GM12865 (cell line): Measurements from ENCODE around the gene BABAM2.

Experiments
- DNase-seq: peaks from one replicate; pipeline ENCODE4 v3.0.0; 2010; ENCODE audit warnings: low read depth
- H3K4me3 ChIP-seq: 2 replicates; pipeline ENCODE4 v1.5.1; 2011; ENCODE audit warnings: mild to moderate bottlenecking, low read depth, low read length, control low read depth
- TF ChIP-seq, protein P1 (sequence below): IDR thresholded peaks from 2 replicates; pipeline ENCODE4 v1.5.1; 2011; ENCODE audit warnings: low read length, control low read depth, low read depth, inconsistent platforms; ENCODE audit not compliant: insufficient read depth; ENCODE audit errors: missing control alignments

The BABAM2 gene

DNA sequence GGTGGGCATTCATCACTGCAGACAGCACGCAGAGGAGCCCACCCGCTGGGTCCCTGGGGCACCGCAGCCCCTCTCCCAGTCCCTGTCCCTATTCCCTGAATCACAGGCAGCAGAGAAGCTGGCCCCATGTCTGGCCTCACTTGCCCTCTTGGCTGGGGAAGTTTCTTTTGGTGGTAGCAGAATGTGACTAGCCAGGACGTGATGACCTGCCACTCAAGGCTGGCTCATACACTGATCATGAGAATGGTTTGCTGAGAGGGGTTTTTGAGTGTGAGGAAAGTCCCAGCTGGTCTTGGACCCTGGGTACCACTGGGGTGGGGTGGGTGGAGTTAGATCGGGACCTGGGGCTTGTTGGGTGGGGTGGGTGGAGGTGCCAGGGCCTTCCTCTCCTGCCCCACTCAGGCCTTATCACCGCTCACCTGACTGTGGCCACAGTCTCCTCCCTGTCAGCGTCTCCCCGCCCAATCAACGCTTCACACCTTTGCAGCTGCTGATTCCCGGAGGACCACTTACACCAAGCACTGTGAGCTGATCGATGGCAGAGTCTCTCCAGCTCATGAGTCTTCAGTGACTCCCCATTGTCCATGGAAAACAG, 473.3 kb downstream of the BABAM2 start:
- TF ChIP-seq, protein P1, sequence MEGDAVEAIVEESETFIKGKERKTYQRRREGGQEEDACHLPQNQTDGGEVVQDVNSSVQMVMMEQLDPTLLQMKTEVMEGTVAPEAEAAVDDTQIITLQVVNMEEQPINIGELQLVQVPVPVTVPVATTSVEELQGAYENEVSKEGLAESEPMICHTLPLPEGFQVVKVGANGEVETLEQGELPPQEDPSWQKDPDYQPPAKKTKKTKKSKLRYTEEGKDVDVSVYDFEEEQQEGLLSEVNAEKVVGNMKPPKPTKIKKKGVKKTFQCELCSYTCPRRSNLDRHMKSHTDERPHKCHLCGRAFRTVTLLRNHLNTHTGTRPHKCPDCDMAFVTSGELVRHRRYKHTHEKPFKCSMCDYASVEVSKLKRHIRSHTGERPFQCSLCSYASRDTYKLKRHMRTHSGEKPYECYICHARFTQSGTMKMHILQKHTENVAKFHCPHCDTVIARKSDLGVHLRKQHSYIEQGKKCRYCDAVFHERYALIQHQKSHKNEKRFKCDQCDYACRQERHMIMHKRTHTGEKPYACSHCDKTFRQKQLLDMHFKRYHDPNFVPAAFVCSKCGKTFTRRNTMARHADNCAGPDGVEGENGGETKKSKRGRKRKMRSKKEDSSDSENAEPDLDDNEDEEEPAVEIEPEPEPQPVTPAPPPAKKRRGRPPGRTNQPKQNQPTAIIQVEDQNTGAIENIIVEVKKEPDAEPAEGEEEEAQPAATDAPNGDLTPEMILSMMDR, result no peak
- no peak for DNase-seq
- H3K4me3 ChIP-seq, result no peak overlapping the region

DNA sequence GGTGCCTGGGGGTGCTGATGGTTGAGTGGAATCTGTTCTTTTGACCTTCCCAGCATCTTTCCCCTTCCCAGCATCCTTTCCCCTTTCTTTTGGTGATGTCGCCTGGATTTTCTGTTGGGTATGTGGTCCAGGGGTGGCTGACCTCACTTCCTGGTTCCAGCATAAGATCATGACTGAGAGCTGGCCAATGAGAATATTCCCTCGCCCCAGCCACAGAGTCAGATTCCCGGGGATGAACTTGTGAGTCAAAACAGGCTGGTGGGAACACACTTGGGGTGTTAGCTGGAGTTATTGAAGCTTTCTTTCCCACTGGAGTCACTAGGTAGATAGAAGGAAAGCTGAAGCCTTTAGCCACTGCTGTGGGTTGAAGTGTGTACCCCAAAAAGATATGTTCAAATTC, 474.1 kb downstream of the BABAM2 start:
- TF ChIP-seq, protein P1, result no peak
- no peak overlapping the region for H3K4me3 ChIP-seq
- no peak for DNase-seq

DNA sequence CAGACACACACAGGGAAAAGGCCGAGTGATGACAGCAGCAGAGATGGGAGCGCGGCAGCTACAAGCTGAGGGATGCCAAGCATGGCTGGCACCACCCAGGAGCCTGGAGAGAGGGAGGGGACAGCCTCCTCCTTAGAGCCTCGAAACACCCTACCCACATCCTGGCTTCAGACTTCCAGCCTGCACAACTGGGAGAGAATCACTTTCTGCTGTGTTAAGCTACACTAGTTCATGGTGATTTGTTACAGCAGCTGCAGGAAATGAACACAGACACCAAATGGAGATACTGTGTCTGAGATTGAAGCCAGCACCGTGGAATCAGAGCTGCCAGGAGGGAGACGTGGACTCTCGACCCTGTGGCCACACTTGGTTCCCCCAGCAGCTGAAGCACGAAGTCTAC, 474.6 kb downstream of the BABAM2 start:
- H3K4me3 ChIP-seq, result no peak overlapping the region
- TF ChIP-seq, protein P1, result no peak
- DNase-seq, result no peak

DNA sequence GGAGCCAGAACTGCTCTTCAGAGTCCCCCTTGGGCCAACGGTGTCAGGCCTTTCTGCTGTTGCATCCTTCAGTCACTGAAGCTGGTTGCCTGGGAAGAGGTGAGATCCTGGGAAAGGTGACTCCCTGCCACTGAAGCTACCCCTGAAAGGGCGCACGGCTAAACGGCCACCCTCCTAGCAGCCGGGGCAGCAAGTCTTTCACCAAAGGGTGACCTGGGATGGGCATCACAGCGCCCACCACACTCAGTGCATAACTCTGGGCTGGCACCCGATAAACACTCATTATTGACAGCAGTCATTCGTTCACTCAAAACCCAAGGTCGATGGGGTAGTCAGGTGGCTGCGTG, 475.6 kb downstream of the BABAM2 start:
- no peak overlapping the region for H3K4me3 ChIP-seq
- DNase-seq, result no peak
- TF ChIP-seq, protein P1, result no peak

DNA sequence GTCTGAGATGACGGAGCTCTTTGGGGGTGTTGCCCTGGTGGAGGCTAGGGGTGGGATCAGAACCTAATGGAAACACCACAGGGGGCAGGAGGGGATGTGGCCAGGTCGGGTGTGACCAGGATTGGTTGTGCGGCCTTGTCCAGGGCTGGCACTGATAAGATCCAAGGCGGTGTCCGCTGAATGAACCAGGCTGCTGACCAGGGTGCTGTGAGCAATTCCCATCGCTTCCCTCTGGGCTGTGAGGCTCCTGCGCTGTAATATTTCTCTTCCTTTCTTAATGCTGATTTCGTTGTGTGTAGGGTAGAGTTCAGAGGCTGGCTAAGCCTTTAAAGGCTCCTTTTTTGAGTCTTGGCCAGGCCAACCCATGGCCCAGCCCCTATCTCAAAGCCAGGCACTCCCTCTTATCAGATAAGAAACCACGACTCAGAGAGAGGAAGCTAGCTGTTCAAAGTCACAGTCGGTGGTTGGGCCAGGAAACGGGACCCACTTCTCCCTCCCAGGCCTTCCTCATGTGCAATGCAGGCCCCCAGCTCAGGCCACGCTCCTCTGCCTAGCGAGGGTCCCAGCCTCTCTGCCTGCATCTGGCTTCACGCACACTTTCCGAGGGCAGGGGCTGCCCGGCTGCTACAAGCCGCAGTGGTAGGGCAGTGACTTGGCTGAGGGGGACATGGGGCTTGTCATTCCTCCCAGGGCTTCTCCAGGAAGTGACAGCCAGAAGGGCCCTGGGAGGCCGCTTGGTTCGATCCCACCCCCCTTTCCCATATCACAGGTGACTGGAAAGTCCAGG, 476.2 kb downstream of the BABAM2 start:
- no peak for DNase-seq
- TF ChIP-seq, protein P1, result no peak
- no peak overlapping the region for H3K4me3 ChIP-seq

DNA sequence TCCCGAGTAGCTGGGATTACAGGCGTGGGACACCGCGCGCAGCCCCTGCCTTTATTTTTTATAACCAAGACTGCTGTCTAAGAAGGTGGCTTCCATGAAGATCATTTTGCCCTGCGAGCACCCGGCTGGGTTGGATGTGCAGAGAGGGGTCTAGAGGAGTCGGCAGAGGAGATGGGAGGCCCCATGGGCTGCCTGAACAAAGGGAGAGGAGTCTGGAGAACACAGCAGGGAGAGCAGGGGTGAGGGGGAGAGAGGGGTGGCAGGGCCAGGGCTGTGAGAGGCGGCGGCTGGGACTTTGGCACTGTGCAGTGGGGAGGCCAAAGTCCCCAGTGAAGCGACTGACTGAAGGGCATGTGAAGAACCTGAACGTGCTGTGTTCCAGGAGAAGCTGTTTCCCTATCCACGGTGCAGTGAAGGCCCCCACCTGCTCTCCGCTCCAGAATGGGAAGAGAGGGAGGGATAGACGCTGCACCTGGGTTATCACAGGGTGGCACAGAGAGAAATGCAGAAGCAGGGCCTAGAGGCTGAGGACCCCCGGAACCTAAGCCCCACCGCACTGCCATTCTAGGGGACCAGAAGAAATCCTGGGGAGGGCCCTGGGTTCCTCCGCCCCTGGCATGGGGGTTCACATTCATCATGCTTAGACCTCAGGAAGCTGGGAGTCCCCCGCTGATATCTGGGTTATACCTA, 477.3 kb downstream of the BABAM2 start:
- no peak overlapping the region for H3K4me3 ChIP-seq
- no peak for DNase-seq
- TF ChIP-seq, protein P1, result no peak
